A549 (cell line): ENCODE data around the gene CXCL17.

Experiments used
- CEBPB ChIP-seq, 2 experiments: fragments of >200 bp in 1 of 2; sonication (Bioruptor Twin) in 1 of 2; formaldehyde crosslinking in 1 of 2; IDR thresholded peaks; 2 replicates each; pipeline ENCODE4 v1.6.1; 2012 to 2016
- CHD4 ChIP-seq: fragments of 200-600 bp; sonication (generic); IDR thresholded peaks from 2 replicates; pipeline ENCODE4 v1.6.1; 2016; ENCODE audit warnings: antibody characterized with exemption, mild to moderate bottlenecking, borderline replicate concordance
- EP300 ChIP-seq, 2 experiments: fragments of >200 bp; sonication (Bioruptor Twin); formaldehyde crosslinking; IDR thresholded peaks; 2 replicates in 1 of 2; 3 replicates in 1 of 2; pipeline ENCODE4 v1.6.1; 2016 to 2017
- ESRRA ChIP-seq: fragments of 150-350 bp; IDR thresholded peaks from 2 replicates; pipeline ENCODE4 v1.6.1; 2014; ENCODE audit warnings: mild to moderate bottlenecking, low read length, borderline replicate concordance
- FOSL2 ChIP-seq, 2 experiments: fragments of 450-650 bp in 1 of 2; fragments of >200 bp in 1 of 2; sonication (Bioruptor Twin) in 1 of 2; formaldehyde crosslinking; IDR thresholded peaks; 2 replicates each; pipeline versions ENCODE4 v1.5.0 to v1.6.1; 2016 to 2020; ENCODE audit warnings: mild to moderate bottlenecking in 1 of 2, moderate library complexity in 1 of 2
- HDAC2 ChIP-seq: fragments of 200-600 bp; sonication (generic); IDR thresholded peaks from 2 replicates; pipeline ENCODE4 v1.6.1; 2016
- MAFK ChIP-seq: fragments of 450-650 bp; IDR thresholded peaks from 2 replicates; pipeline ENCODE4 v1.6.1; 2014; ENCODE audit not compliant: partially characterized antibody
- MAX ChIP-seq: IDR thresholded peaks from 2 replicates; pipeline ENCODE4 v1.6.1; 2012
- POLR2A ChIP-seq: IDR thresholded peaks from 2 replicates; pipeline ENCODE4 v1.6.1; 2012; ENCODE audit warnings: mild to moderate bottlenecking, low read length
- POLR2AphosphoS2 ChIP-seq: conservative IDR thresholded peaks from 2 replicates; pipeline ENCODE4 v1.6.1; 2012; ENCODE audit warnings: low read length, improper control_type of control experiment, inconsistent platforms
- RAD21 ChIP-seq, 2 experiments: fragments of >200 bp in 1 of 2; sonication (Bioruptor Twin) in 1 of 2; formaldehyde crosslinking in 1 of 2; IDR thresholded peaks in 1 of 2; conservative IDR thresholded peaks in 1 of 2; 2 replicates in 1 of 2; 3 replicates in 1 of 2; pipeline ENCODE4 v1.6.1; 2012 to 2018; ENCODE audit warnings: inconsistent platforms in 1 of 2
- ZFP36 ChIP-seq: fragments of 450-650 bp; IDR thresholded peaks from 2 replicates; pipeline ENCODE4 v1.6.1; 2014; ENCODE audit warnings: borderline replicate concordance; ENCODE audit not compliant: partially characterized antibody
- TF ChIP-seq, protein P1 (sequence below): fragments of >200 bp; sonication (Bioruptor Twin); formaldehyde crosslinking; IDR thresholded peaks from 3 replicates; pipeline ENCODE4 v1.5.1; 2016
- TF ChIP-seq, protein P2 (sequence below): fragments of 200-600 bp; sonication (generic); IDR thresholded peaks from 2 replicates; pipeline ENCODE4 v1.6.1; 2016; ENCODE audit warnings: antibody characterized with exemption, mild to moderate bottlenecking, moderate library complexity

DNA sequence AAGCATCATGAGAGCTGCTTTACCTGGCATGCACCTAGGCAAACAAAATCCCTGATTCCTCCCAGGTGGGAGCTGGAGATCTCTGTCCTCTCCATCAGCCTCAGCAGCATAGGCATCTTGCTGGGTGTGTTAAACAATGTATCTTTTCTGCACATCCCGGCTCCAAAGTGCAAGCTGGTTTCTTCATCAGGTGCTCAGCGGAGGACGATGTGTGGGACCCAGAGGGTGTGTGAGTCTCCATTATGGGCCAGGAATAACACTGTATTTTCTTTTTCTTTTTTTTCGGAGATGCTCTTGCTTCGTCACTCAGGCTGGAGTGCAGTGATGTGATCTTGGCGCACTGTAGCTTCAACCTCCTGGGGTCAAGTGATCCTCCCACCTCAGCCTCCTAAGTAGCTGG lies 62.6 kb downstream of the CXCL17 start:
- TF ChIP-seq, protein P1, sequence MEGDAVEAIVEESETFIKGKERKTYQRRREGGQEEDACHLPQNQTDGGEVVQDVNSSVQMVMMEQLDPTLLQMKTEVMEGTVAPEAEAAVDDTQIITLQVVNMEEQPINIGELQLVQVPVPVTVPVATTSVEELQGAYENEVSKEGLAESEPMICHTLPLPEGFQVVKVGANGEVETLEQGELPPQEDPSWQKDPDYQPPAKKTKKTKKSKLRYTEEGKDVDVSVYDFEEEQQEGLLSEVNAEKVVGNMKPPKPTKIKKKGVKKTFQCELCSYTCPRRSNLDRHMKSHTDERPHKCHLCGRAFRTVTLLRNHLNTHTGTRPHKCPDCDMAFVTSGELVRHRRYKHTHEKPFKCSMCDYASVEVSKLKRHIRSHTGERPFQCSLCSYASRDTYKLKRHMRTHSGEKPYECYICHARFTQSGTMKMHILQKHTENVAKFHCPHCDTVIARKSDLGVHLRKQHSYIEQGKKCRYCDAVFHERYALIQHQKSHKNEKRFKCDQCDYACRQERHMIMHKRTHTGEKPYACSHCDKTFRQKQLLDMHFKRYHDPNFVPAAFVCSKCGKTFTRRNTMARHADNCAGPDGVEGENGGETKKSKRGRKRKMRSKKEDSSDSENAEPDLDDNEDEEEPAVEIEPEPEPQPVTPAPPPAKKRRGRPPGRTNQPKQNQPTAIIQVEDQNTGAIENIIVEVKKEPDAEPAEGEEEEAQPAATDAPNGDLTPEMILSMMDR, result no peak
- no peak for TF ChIP-seq FOSL2 (IDR thresholded peaks at IDR 0.05)
- no peak for TF ChIP-seq FOSL2 (CRISPR knock-in tag; IDR thresholded peaks at IDR 0.05)
- TF ChIP-seq POLR2A, result no peak
- TF ChIP-seq CHD4, result no peak
- no peak for TF ChIP-seq MAFK
- TF ChIP-seq ESRRA, result no peak
- no peak for TF ChIP-seq POLR2AphosphoS2
- TF ChIP-seq ZFP36, result no peak
- TF ChIP-seq EP300 (IDR thresholded peaks at IDR 0.05), result no peak
- TF ChIP-seq, protein P2, sequence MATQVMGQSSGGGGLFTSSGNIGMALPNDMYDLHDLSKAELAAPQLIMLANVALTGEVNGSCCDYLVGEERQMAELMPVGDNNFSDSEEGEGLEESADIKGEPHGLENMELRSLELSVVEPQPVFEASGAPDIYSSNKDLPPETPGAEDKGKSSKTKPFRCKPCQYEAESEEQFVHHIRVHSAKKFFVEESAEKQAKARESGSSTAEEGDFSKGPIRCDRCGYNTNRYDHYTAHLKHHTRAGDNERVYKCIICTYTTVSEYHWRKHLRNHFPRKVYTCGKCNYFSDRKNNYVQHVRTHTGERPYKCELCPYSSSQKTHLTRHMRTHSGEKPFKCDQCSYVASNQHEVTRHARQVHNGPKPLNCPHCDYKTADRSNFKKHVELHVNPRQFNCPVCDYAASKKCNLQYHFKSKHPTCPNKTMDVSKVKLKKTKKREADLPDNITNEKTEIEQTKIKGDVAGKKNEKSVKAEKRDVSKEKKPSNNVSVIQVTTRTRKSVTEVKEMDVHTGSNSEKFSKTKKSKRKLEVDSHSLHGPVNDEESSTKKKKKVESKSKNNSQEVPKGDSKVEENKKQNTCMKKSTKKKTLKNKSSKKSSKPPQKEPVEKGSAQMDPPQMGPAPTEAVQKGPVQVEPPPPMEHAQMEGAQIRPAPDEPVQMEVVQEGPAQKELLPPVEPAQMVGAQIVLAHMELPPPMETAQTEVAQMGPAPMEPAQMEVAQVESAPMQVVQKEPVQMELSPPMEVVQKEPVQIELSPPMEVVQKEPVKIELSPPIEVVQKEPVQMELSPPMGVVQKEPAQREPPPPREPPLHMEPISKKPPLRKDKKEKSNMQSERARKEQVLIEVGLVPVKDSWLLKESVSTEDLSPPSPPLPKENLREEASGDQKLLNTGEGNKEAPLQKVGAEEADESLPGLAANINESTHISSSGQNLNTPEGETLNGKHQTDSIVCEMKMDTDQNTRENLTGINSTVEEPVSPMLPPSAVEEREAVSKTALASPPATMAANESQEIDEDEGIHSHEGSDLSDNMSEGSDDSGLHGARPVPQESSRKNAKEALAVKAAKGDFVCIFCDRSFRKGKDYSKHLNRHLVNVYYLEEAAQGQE, result no peak
- no peak for TF ChIP-seq CEBPB (IDR thresholded peaks at IDR 0.05)
- no peak for TF ChIP-seq RAD21 (conservative IDR thresholded peaks at IDR 0.05 in 1 of 2, IDR thresholded peaks at IDR 0.05 in 1 of 2)
- TF ChIP-seq HDAC2, result no peak
- TF ChIP-seq MAX, result no peak
